Measurements from ENCODE around the gene C1QA. TPM values are rescaled to one million over a fixed set of nuclear protein-coding genes. Genes with fewer than 3 reads are reported as not detected.
A peak's percentile ranks its signal among the peaks of the same experiment; 100 is the strongest.

C1QA gene
- total and polyA plus RNA-seq, 8 donors, result 2.9 to 127 (median 74.1) TPM

DNA sequence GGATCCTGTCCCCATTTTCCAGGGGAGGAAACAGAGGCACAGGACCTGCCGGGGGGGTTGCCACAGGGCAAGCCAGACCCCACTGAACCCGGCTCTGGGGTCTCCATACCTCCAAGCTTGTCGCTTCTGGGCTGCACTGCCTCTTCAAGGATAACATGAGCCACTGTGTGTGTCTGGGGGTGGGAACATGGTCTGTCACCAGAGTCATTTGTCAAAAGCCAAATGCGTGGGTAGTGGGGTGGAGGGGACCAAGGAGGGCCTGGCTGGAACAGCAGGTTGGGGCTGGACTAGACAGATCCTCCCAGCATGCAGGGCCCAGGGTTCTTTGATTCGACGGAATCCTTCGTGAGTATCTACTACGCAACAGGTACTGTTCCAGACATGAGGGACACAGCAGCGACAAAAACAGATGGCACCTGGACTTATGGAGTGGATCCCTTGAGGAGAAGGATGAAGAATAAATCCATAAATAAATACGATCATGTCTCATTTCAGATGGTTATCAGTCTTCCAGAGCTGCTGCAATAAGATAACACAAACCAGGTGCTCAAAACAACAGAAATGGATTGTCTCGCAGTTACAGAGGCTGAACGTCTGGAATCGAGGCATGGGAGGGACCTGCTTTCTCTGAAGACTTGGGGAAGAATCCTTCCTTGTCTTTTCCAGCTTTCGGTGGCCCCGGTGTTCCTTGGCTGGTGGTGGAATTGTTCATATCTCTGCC is 45.3 kb downstream of the C1QA start:
- no peak overlapping the region for H3K27ac ChIP-seq
- H3K4me3 ChIP-seq, result no peak overlapping the region
- no peaks in the 10 kb centered on the region for H3K9me3 ChIP-seq
- no peak for TF ChIP-seq POLR2AphosphoS5 (IDR thresholded peaks at IDR 0.05)
- TF ChIP-seq EP300 (IDR thresholded peaks at IDR 0.05), result no peak
- no peak for DNase-seq
- H3K27me3 ChIP-seq, result peaks cover 0 to 55% (median 12%) of the 10 kb centered on the region in 3 donors
- 75 to 81% (median 80%) methylated on average over 15 of the region's 15 CpGs for WGBS, 5 donors
- intact Hi-C loops (cut with DNase I; ENCODE audit: low total_unique reads), result no loop called here
- H3K4me1 ChIP-seq, result no peaks in the 10 kb centered on the region
- no peaks in the 10 kb centered on the region for H3K36me3 ChIP-seq

DNA sequence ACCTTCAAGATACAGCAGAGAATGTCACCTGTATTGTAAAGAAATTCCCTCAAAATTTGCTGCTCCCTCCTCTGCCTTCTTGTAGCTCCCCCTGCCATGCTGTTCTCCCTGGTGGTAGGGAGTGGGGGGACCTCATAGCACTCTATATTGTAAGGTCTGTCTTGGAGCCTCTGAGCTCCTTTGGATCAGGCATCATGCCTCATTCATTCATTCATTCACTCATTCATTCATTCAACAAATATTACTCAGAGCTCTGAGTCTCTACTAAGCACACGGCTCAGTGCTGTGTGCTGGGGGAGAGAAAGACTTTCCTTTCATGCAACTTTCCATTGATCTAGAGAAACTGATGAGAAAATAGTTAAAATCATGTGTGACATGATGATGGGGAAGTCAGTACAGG is 47.1 kb downstream of the C1QA start:
- 65 to 96% (median 72%) methylated on average over 1 of the region's 1 CpG for WGBS, 5 donors
- Histone ChIP-seq H3K36me3 (no peaks in the 10 kb centered on the region), H3K9me3 (no peaks in the 10 kb centered on the region), H3K4me3 (no peak overlapping the region), H3K4me1 (no peaks in the 10 kb centered on the region), H3K27ac (no peak overlapping the region), H3K27me3 (peaks cover 0 to 57% (median 4%) of the 10 kb centered on the region in 3 donors)
- TF ChIP-seq EP300 (IDR thresholded peaks at IDR 0.05) (no peak), POLR2A (IDR thresholded peaks at IDR 0.05) (no peak), POLR2AphosphoS5 (IDR thresholded peaks at IDR 0.05) (no peak)
- TF ChIP-seq, protein P1, sequence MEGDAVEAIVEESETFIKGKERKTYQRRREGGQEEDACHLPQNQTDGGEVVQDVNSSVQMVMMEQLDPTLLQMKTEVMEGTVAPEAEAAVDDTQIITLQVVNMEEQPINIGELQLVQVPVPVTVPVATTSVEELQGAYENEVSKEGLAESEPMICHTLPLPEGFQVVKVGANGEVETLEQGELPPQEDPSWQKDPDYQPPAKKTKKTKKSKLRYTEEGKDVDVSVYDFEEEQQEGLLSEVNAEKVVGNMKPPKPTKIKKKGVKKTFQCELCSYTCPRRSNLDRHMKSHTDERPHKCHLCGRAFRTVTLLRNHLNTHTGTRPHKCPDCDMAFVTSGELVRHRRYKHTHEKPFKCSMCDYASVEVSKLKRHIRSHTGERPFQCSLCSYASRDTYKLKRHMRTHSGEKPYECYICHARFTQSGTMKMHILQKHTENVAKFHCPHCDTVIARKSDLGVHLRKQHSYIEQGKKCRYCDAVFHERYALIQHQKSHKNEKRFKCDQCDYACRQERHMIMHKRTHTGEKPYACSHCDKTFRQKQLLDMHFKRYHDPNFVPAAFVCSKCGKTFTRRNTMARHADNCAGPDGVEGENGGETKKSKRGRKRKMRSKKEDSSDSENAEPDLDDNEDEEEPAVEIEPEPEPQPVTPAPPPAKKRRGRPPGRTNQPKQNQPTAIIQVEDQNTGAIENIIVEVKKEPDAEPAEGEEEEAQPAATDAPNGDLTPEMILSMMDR (IDR thresholded peaks at IDR 0.05), result no peak
- intact Hi-C loops (cut with DNase I; ENCODE audit: low total_unique reads), result no loop called here
- DNase-seq, result no peak

DNA sequence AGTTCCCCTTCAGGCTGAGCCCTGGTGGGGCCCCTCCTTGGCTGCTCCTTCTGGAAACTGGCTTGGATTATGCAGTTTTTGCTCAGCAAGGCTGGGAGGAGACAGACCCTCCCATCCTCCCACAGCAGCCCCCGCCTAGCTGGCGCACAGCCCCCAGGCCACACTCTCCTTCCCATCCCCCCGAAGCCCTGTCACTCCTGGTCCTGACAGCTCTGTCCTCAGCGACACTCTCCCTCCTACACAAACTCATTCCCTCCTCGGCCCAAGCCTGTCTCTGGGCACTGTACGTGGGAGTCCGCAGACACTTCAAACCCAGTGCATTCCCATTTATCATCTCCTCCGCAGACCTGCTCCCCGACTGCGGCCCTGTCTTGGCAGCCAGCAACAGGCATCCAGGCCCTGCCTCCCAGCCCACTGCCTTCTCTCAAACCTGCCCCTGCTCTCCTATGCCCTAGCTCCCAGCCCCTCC is 49.2 kb downstream of the C1QA start:
- H3K4me3 ChIP-seq, result no peak overlapping the region
- DNase-seq, result peak in 1 of 2 donors; percentile 73
- WGBS, 5 donors, result 50 to 67% (median 60%) methylated on average over 10 of the region's 10 CpGs
- TF ChIP-seq EP300 (IDR thresholded peaks at IDR 0.05), result no peak
- TF ChIP-seq, protein P1 (IDR thresholded peaks at IDR 0.05), result no peak
- TF ChIP-seq POLR2A (IDR thresholded peaks at IDR 0.05), result no peak
- no peak for TF ChIP-seq POLR2AphosphoS5 (IDR thresholded peaks at IDR 0.05)
- no peaks in the 10 kb centered on the region for H3K4me1 ChIP-seq
- H3K9me3 ChIP-seq, result no peaks in the 10 kb centered on the region
- H3K27ac ChIP-seq, result no peak overlapping the region
- no peaks in the 10 kb centered on the region for H3K36me3 ChIP-seq
- peaks cover 0 to 72% (median 4%) of the 10 kb centered on the region in 3 donors for H3K27me3 ChIP-seq
- intact Hi-C loops (cut with DNase I; ENCODE audit: low total_unique reads), result no loop called here

DNA sequence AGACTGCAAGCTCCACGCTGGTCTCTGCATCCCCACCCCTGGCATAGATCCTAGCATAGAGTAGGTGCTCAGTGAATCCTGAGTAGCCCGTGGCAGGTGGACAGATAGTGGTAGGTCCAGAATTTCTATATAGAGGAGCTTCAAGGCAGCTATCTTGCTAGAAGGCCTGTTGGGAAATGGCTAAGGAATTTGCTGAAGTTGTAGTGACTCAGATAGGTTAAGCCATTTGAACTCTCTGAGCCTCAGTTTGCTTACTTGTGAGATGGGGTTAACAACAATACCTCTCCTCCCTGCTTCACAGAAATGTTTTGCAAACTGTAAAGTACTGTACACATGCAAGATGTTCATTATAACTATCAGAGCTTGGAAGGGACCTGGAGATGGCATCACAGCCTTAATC is 50.8 kb downstream of the C1QA start:
- intact Hi-C loops (cut with DNase I; ENCODE audit: low total_unique reads), result no loop called here
- Histone ChIP-seq H3K4me3 (no peak overlapping the region), H3K27me3 (peaks cover 0 to 61% (median 4%) of the 10 kb centered on the region in 3 donors), H3K4me1 (no peaks in the 10 kb centered on the region), H3K36me3 (no peaks in the 10 kb centered on the region), H3K9me3 (no peaks in the 10 kb centered on the region), H3K27ac (no peak overlapping the region)
- 74 to 84% (median 78%) methylated on average over 2 of the region's 2 CpGs for WGBS, 5 donors
- no peak for TF ChIP-seq POLR2AphosphoS5 (IDR thresholded peaks at IDR 0.05)
- no peak for TF ChIP-seq POLR2A (IDR thresholded peaks at IDR 0.05)
- TF ChIP-seq, protein P1 (IDR thresholded peaks at IDR 0.05), result no peak
- DNase-seq, result no peak

DNA sequence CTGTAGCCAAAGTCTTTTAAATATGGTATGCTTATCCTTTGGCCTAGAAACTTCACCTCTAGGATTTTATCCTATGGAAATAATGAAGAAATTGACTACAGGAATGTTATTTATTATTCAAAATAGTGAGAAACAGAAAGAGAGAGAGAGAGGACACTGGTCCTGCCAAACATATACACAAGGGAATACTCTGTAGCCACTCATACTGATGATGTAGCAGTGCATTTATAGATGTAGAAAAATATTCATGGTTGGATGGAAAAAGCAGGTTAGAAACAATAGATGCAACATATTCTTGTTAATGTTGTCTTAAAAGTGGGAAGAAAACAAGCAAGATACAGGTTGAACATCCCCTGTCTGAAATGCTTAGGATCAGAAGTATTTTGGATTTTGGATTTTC is 52.0 kb downstream of the C1QA start:
- H3K27me3 ChIP-seq, result peaks cover 0 to 50% (median 4%) of the 10 kb centered on the region in 3 donors
- intact Hi-C loops (cut with DNase I; ENCODE audit: low total_unique reads), result no loop called here
- no peak overlapping the region for H3K27ac ChIP-seq
- no peaks in the 10 kb centered on the region for H3K4me1 ChIP-seq
- H3K4me3 ChIP-seq, result no peak overlapping the region
- TF ChIP-seq EP300 (IDR thresholded peaks at IDR 0.05) (no peak), POLR2A (IDR thresholded peaks at IDR 0.05) (no peak), POLR2AphosphoS5 (IDR thresholded peaks at IDR 0.05) (no peak)
- TF ChIP-seq, protein P1 (IDR thresholded peaks at IDR 0.05), result no peak
- no peak for DNase-seq
- no peaks in the 10 kb centered on the region for H3K9me3 ChIP-seq
- no peaks in the 10 kb centered on the region for H3K36me3 ChIP-seq
